Sigmoid colon (tissue), 4 donors: ENCODE measurements around the gene LRRC70.

Experiments
- EP300 ChIP-seq, 4 donors: sonication (generic); formaldehyde crosslinking; IDR thresholded peaks; one replicate each; pipeline ENCODE4 v1.6.1; 2017; ENCODE audit warnings: antibody characterized with exemption in 4 of 4
- POLR2A ChIP-seq, 2 donors: fragments of 450-650 bp; IDR thresholded peaks; one replicate each; pipeline ENCODE4 v1.6.1; 2016; ENCODE audit warnings: antibody characterized with exemption in 2 of 2, mild to moderate bottlenecking in 2 of 2, moderate library complexity in 2 of 2
- POLR2AphosphoS5 ChIP-seq, 4 donors: sonication (generic); formaldehyde crosslinking; IDR thresholded peaks; one replicate each; pipeline ENCODE4 v1.6.1; 2017; ENCODE audit warnings: antibody characterized with exemption in 4 of 4
- TF ChIP-seq, protein P1 (sequence below), 4 experiments: fragments of 450-650 bp in 3 of 4; fragments of 200-600 bp in 1 of 4; IDR thresholded peaks; one replicate each; pipeline ENCODE4 v1.5.1; 2016 to 2019; ENCODE audit warnings: antibody characterized with exemption in 4 of 4, mild to moderate bottlenecking in 3 of 4, moderate library complexity in 2 of 4

GRCh38 chr5:62593331-62593730 is 14.7 kb downstream of the LRRC70 start:
- TF ChIP-seq, protein P1, sequence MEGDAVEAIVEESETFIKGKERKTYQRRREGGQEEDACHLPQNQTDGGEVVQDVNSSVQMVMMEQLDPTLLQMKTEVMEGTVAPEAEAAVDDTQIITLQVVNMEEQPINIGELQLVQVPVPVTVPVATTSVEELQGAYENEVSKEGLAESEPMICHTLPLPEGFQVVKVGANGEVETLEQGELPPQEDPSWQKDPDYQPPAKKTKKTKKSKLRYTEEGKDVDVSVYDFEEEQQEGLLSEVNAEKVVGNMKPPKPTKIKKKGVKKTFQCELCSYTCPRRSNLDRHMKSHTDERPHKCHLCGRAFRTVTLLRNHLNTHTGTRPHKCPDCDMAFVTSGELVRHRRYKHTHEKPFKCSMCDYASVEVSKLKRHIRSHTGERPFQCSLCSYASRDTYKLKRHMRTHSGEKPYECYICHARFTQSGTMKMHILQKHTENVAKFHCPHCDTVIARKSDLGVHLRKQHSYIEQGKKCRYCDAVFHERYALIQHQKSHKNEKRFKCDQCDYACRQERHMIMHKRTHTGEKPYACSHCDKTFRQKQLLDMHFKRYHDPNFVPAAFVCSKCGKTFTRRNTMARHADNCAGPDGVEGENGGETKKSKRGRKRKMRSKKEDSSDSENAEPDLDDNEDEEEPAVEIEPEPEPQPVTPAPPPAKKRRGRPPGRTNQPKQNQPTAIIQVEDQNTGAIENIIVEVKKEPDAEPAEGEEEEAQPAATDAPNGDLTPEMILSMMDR (IDR thresholded peaks at IDR 0.05), result no peak
- no peak for TF ChIP-seq POLR2A (IDR thresholded peaks at IDR 0.05)
- TF ChIP-seq POLR2AphosphoS5 (IDR thresholded peaks at IDR 0.05), result no peak
- no peak for TF ChIP-seq EP300 (IDR thresholded peaks at IDR 0.05)
